ENCODE data around the gene DLG2.

The DLG2 gene

DNA sequence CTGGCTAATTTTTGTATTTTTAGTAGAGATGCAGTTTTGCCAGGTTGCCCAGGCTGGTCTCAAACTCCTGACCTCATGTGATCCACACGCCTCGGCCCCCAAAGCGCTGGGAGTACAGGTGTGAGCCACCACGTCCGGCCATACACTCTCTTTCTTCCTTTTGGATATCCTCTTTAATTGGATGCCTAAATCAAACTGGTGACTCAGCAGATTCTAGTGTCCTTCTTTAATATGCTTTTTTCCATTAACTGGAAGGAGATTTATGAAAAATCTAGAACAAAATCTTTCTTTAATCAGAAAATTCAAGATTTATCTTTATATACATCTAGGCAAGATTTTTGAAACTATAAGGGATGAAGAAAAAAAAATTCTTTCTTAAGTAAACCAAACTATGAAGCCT lies 1371.7 kb downstream of the DLG2 start:
- no peak for DNase-seq (ENCODE audit: low spot score)

DNA sequence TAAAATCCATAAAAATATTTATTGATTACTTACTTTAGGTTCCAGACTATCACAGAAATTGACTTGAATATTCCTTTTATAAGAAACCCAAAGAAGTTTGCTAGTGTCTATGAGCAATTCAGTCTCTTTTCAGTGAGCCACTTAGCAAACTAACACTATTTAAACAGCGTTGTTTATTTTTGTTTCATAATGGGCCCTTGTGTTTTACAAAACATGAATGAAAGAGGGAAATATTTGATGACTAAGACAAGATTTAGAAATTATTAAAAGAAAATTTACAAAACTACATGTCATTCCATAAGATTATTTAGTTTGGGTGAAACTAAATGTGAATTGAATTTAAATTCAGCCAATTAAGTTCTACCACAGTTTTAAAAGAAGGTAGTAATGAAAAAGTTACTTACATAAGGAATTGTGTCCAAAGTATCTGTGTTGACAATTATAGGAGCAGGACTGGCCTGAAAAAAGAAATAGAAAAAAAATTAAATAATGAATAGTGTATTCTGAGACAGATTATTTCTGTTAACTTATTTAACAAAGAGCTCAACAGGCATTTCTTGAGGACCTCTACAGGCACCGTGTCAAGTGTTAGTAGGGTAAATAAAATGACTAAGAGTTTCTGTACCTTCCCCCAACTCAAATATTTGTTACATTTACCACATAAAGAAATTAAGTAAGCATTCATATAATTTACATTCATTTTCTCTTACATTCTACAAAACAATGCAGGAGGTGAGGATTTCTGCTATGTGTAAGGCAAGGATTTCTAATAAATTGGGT lies 1376.1 kb downstream of the DLG2 start:
- no peak for DNase-seq (ENCODE audit: low spot score)

GRCh38 chr11:84249344-84250135 lies 1377.6 kb downstream of the DLG2 start:
- DNase-seq (ENCODE audit: low spot score): no peak

DNA sequence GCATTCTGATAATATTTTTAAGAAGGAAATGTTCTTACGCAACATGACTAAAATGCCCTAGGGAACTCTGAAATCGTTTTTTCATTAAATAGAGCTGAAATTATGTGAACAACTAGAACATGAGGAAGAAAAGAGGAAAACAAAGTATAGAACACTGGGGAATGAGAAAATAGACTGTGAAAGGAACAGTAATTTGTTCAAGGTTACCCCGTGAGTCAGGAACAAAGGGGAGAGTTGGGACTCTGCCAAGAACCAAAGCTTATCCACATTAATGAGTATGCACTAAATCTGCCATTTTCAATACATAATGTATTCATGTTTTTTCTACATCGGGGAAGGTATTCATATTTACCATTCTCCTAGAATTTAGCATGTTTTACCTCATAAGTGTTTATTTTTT lies 1379.2 kb downstream of the DLG2 start:
- DNase-seq (ENCODE audit: low spot score): no peak

GRCh38 chr11:84247129-84247528 lies 1380.0 kb downstream of the DLG2 start:
- DNase-seq (ENCODE audit: low spot score): no peak

DNA sequence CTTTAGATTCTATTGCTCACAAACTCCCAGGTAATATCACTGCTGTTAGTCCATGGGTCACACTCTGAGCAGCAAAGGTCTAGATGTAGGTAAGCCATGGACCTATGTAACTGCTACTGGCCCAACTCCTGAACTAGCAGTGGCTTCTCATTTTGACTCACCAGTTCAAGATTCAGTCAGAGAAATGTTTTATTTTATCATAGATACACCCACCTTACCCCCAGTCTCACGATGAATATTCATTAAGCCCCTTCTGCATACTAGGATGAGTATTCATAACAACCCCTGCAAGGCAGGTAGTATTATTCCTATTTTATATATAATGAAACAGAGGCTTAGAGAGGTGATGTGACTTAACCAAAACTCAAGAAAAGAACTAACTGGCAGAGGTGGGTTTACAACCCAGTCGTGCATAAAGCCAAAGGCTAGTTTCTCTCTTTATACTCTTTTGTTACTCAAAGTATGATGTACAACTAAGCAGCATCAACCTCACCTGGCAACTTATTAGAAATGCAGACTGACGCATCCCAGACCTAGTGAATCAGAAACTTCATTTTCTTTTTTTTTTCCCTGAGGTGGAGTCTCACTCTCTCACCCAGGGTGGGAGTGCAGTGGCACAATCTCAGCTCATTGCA lies 1383.4 kb downstream of the DLG2 start:
- DNase-seq (ENCODE audit: low spot score): no peak

DNA sequence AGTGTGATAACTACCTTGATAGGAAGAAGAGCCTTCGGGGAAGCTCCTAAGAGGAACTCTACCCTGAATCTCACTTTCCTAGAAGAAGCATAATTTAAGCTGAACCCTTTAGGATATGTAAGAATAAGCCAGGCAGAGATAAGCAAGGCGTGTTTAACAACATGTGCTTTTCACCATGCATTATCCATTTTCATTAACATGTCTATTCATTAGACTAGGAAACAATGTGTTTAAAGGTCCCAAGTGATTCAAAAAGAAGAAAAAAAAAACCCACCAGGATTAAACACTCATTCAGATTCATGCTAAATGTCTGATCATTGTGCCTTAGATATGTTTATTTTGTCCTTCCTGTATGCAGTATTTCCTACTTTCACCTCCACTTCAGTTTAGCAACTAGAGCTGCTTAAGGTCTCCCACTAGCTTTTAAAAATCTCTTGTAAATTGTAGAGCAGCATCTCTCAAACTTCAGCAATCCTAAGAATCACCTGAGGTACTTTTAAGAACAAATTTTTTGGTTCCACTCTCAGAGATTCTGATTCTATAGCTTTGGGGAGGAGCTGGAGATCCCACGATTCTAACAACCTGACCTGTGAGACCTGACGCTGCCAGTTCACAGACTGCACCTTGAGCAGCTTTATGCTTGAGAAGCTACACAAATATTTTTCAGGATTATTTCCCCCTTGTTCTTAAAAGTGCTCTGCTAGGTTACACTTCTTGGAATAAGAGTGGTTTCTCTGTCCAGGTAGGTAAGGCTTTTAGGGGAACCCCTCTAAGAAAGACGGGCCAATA lies 1385.6 kb downstream of the DLG2 start:
- no peak for DNase-seq (ENCODE audit: low spot score)

GRCh38 chr11:84240847-84241246 lies 1386.3 kb downstream of the DLG2 start:
- DNase-seq (ENCODE audit: low spot score): no peak

GRCh38 chr11:84236436-84236835 lies 1390.7 kb downstream of the DLG2 start:
- no peak for DNase-seq (ENCODE audit: low spot score)

DNA sequence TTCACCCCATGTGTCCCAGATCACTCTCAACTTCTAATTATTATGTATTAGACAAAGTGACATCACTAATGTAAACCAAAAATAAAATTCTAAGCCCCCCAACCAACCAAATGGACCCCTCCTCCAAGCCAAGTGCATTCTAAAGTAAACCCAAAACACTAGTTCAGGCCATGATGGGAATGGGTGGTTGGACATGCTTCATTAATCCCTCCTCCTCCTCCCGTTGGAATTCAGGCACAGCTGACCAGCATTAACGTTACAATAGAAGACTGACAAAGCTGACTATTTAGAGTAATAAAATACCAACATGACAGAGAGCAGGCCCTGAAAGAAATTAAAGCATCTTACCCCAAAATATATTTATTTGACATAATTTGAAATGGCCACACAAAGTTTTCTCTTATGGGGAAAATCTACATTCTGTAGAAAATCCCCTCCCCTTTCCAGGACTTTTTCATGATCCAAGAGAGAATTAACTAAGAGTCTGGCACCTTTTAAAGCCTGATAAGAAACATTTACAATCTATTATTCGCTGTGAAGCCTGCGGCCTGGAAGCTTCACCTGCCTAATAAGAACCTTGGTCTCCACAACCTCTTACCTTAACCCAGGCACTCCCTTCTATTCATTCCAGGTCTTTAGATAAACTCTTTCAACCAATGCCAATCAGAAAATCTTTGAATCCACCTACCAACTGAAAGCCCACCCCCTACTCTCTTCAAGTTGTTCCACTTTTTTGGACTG lies 1392.5 kb downstream of the DLG2 start:
- no peak for DNase-seq (ENCODE audit: low spot score)

GRCh38 chr11:84234011-84234410 lies 1393.1 kb downstream of the DLG2 start:
- DNase-seq (ENCODE audit: low spot score): no peak

DNA sequence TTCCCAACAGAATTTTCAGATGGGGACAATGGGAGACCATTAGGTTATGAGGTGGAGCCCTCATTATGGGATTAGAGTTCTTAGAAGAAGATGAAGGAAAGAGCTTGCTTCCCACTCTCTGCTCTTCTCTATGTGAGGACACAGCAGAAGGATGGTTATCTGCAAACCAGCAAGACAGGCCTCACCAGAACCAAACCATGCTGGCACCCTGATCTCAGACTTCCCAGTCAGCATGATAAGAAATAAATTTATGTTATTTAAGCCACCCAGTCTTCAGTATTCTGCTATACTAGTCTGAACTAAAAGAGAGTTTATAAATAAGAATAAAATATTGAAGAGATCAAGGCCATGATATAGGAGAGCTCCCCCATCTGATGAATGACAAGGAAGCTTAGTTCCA lies 1394.6 kb downstream of the DLG2 start:
- DNase-seq (ENCODE audit: low spot score): no peak

GRCh38 chr11:84230402-84230801 lies 1396.7 kb downstream of the DLG2 start:
- no peak for DNase-seq (ENCODE audit: low spot score)

DNA sequence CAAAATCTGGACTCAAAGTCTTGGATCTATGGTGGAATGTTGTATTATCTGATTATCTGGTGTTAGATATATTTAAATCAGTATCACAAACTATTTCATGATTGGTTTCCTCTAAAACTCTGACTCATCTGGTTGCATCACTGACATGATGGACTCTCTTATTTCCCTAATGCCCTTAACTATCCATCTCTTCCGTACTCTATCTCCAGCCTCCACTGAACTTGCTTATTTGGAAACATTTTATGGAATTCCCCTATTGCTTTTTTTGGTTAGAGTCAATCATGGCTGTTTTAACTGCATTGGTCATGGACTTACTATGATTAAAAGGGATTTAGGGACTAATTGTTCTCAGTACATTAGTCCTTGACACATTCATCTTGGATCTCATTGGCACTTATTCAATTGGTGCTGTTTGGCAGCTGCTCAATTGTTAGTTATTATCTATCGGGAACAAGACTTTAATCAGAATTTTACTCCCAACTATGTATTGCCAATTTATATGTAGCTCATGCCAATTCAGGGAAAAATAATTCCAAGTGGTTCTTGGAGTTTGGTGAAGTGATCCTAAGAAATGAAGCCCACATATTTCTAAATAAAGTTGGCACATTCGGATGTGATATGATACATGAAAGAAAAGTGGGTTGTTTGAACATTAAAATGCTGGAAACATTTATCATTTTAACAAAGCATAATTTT lies 1399.0 kb downstream of the DLG2 start:
- DNase-seq (ENCODE audit: low spot score): no peak

- no peak for DNase-seq (ENCODE audit: low spot score)
Measured at GRCh38 chr11:84224042-84224441, 1403.1 kb downstream of the DLG2 start.

GRCh38 chr11:84218318-84218717 lies 1408.8 kb downstream of the DLG2 start:
- DNase-seq (ENCODE audit: low spot score): no peak

DNA sequence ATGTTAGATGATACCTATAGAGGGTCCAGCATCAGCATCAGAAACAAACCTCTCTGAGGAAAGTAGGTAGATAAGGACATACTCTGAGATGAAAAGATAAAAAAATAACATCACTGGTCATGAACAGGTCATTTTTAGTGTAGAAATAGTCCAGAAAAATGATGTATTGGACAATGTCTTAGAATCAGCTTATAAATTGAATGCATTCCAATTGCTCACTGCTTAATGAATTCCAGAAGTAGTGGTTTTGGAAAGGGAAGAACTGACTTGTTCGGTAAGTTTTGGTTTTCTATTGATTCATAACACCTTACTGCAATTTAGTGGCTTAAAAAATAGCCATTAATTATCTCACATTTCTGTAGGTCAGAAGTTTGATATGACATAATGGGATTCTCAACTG lies 1411.5 kb downstream of the DLG2 start:
- DNase-seq (ENCODE audit: low spot score): no peak

- DNase-seq (ENCODE audit: low spot score): no peak
Measured at GRCh38 chr11:84214557-84214956, 1412.6 kb downstream of the DLG2 start.

DNA sequence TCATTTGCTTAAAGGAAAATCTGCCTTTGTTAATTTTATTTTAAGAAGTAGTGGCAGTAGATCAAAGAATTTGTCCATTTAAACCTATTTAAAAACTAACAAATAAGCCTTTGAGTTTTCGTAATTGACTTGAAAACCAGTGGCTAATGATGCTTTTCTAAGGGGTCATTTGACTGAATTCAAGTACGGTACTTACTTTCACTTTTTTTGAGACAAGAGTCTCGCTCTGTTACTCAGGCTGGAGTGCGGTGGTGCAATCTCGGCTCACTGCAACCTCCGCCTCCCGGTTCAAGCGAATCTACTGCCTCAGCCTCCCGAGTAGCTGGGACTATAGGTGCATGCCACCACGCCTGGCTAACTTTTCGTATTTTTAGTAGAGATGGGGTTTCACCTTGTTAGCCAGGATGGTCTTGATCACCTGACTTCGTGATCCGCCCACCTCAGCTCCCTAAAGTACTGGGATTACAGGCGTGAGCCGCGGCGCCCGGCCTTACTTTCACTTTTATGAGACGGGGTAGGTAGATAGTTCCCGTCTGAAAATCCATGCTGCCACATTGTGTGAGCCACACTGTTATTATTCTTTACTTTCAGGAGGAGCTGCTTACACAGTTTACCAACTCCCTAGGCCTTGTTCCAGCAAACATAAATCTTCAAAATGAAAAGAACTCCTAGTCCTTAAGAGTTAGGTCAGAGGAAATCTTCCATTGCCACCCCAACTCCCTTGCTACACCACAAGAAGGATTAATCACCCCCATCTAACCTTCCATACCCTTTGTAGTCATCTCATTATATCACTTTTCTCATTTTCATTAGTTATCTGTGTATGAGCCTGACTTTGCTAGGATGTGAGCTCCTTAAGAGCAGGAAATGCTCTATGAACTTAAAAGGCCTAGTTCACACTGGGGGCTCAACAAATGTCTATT lies 1414.4 kb downstream of the DLG2 start:
- DNase-seq (ENCODE audit: low spot score): no peak

GRCh38 chr11:84211896-84212295 lies 1415.2 kb downstream of the DLG2 start:
- no peak for DNase-seq (ENCODE audit: low spot score)
